Measurements from ENCODE around the gene GXYLT2.

The GXYLT2 gene

DNA sequence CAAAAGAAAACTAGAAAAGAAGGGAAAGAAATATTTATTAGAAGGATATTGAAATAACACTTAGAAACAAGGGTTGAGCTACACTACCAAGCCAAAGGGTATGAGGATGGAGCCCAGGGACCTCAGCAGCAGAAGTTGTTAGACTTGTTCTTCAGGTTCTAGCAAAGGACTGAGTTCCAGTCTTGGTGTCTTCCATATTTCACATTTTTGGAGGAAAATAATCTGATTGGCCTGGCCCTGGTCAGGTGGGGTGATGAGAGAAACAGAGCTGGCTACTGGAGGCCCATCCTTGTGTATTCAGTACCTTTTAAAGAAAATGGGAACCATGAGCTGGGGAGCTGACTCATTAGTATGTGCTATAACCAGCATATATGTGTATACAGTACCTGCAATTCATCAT lies 137.0 kb downstream of the GXYLT2 start:
- no peak for DNase-seq

DNA sequence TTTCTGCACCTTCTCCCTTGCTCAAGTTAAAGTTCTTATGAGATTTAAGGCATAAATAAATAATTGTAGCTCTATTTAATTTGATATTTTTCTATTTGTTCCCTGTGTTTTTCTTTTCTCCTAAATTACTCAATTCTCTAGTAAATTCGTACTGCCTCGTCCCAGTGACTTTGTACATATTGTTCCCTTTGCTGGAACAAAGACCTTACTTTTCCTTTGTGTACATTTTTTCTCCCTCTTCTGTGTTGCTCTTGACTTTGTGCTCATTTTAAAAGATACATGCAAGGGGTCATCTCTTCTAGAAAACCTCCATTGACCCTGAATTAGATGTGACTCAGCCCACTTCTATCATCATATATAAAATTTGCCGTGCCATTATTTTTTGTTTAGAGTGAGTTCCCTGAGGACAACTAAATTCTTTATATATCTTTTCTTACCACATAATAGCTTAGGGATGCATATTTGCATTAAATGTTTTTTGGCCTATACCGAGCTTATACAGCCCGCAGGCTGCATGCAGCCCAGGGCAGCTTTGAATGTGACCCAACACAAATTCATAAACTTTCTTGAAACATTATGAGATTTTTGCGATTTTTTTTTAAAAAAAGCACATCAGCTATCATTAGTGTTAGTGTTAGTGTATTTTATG lies 138.4 kb downstream of the GXYLT2 start:
- DNase-seq: no peak

Data from stimulated activated naive CD4-positive, alpha-beta T cell (primary cell).